Immature natural killer cell (primary cell): ENCODE results near the gene RAB11FIP4. TPM values are rescaled to one million over a fixed set of nuclear protein-coding genes. Genes with fewer than 3 reads are reported as not detected.

ENCODE experiments used
- DNase-seq, 3 donors: peaks; one replicate each; pipeline ENCODE4 v3.0.0; 2022; ENCODE audit warnings: mixed read lengths in 1 of 3
- H3K27ac Mint-ChIP-seq, 6 donors: one replicate each; pipeline ENCODE4 v1.8.0; 2020; ENCODE audit warnings: mixed read lengths in 6 of 6, mild to moderate bottlenecking in 5 of 6, inconsistent platforms in 4 of 6, moderate library complexity in 3 of 6
- H3K27me3 Mint-ChIP-seq, 3 donors: one replicate each; pipeline ENCODE4 v1.8.0; 2020 to 2021; ENCODE audit warnings: low read depth in 3 of 3, mild to moderate bottlenecking in 3 of 3, mixed read lengths in 3 of 3, moderate library complexity in 3 of 3, inconsistent platforms in 1 of 3
- H3K36me3 Mint-ChIP-seq, 3 donors: one replicate each; pipeline ENCODE4 v1.8.0; 2020; ENCODE audit warnings: mixed read lengths in 3 of 3, inconsistent platforms in 2 of 3, mild to moderate bottlenecking in 2 of 3
- H3K4me1 Mint-ChIP-seq, 2 donors: one replicate each; pipeline ENCODE4 v1.8.0; 2020; ENCODE audit warnings: inconsistent platforms in 2 of 2, mild to moderate bottlenecking in 2 of 2, mixed read lengths in 2 of 2, moderate library complexity in 1 of 2
- H3K4me3 Mint-ChIP-seq, 5 donors: one replicate each; pipeline ENCODE4 v1.8.0; 2020; ENCODE audit warnings: mild to moderate bottlenecking in 5 of 5, mixed read lengths in 5 of 5, inconsistent platforms in 3 of 5, moderate library complexity in 3 of 5
- H3K9me3 Mint-ChIP-seq, 6 donors: one replicate each; pipeline ENCODE4 v1.8.0; 2020; ENCODE audit warnings: mild to moderate bottlenecking in 6 of 6, mixed read lengths in 6 of 6, inconsistent platforms in 4 of 6, moderate library complexity in 3 of 6
- polyA plus RNA-seq, 3 donors: library from polyadenylated mRNA; unstranded; fragments of 300-500 nt; fragmentation: Illumina TruSeq; gene quantifications; one replicate each; pipeline ENCODE4 v1.2.3, GENCODE V29; 2021

Gene RAB11FIP4
- polyA plus RNA-seq, 3 donors from 2014 or later, result 14.2 to 41.8 (median 22.1) TPM

- Mint-ChIP-seq H3K9me3 (no peaks in the 10 kb centered on the region), H3K4me1 (peaks cover 0 to 9% of the 10 kb centered on the region in 2 donors), H3K27ac (no peak overlapping the region), H3K36me3 (no peaks in the 10 kb centered on the region), H3K27me3 (peaks cover 0 to 4% (median 3%) of the 10 kb centered on the region in 3 donors), H3K4me3 (no peak overlapping the region)
- DNase-seq, result no peak
These were observed 84.1 kb downstream of the RAB11FIP4 start for GRCh38 chr17:31475378-31476162.

- Mint-ChIP-seq H3K27ac (no peak overlapping the region), H3K9me3 (no peaks in the 10 kb centered on the region), H3K27me3 (peaks cover 0 to 4% (median 3%) of the 10 kb centered on the region in 3 donors), H3K36me3 (no peaks in the 10 kb centered on the region), H3K4me1 (no peaks in the 10 kb centered on the region), H3K4me3 (no peak overlapping the region)
- no peak for DNase-seq
These were observed 85.3 kb downstream of the RAB11FIP4 start for GRCh38 chr17:31476525-31477416.

- no peak for DNase-seq
- H3K36me3 Mint-ChIP-seq, result no peaks in the 10 kb centered on the region
- H3K4me3 Mint-ChIP-seq, result no peak overlapping the region
These were observed 86.1 kb downstream of the RAB11FIP4 start for GRCh38 chr17:31477417-31478055.

GRCh38 chr17:31479062-31479408 is 87.6 kb downstream of the RAB11FIP4 start:
- no peak for DNase-seq
- peaks cover 0 to 5% (median 2%) of the 10 kb centered on the region in 3 donors for H3K27me3 Mint-ChIP-seq
- no peak overlapping the region for H3K27ac Mint-ChIP-seq
- no peaks in the 10 kb centered on the region for H3K9me3 Mint-ChIP-seq
- H3K36me3 Mint-ChIP-seq, result no peaks in the 10 kb centered on the region
- H3K4me3 Mint-ChIP-seq, result no peak overlapping the region
- H3K4me1 Mint-ChIP-seq, result no peaks in the 10 kb centered on the region

More at GRCh38 chr17:31477417-31478055, 86.1 kb downstream of the RAB11FIP4 start:
- H3K27ac Mint-ChIP-seq, result no peak overlapping the region
- no peaks in the 10 kb centered on the region for H3K9me3 Mint-ChIP-seq
- H3K27me3 Mint-ChIP-seq, result peaks cover 0 to 5% (median 4%) of the 10 kb centered on the region in 3 donors
- H3K4me1 Mint-ChIP-seq, result no peaks in the 10 kb centered on the region

- H3K4me1 Mint-ChIP-seq, result no peaks in the 10 kb centered on the region
- no peaks in the 10 kb centered on the region for H3K9me3 Mint-ChIP-seq
- H3K36me3 Mint-ChIP-seq, result no peaks in the 10 kb centered on the region
- no peak for DNase-seq
- H3K27me3 Mint-ChIP-seq, result peaks cover 0 to 5% (median 2%) of the 10 kb centered on the region in 3 donors
- H3K27ac Mint-ChIP-seq, result no peak overlapping the region
- H3K4me3 Mint-ChIP-seq, result no peak overlapping the region
These were observed 88.0 kb downstream of the RAB11FIP4 start for GRCh38 chr17:31479524-31479923.

GRCh38 chr17:31480067-31480466 is 88.6 kb downstream of the RAB11FIP4 start:
- Mint-ChIP-seq H3K4me3 (no peak overlapping the region), H3K36me3 (no peaks in the 10 kb centered on the region), H3K27ac (no peak overlapping the region)

GRCh38 chr17:31480904-31481782 is 89.7 kb downstream of the RAB11FIP4 start:
- H3K9me3 Mint-ChIP-seq, result no peaks in the 10 kb centered on the region
- H3K4me1 Mint-ChIP-seq, result no peaks in the 10 kb centered on the region
- DNase-seq, result no peak
- no peaks in the 10 kb centered on the region for H3K36me3 Mint-ChIP-seq
- H3K27me3 Mint-ChIP-seq, result peaks cover 0 to 5% (median 0%) of the 10 kb centered on the region in 3 donors
- no peak overlapping the region for H3K4me3 Mint-ChIP-seq
- peak overlapping the region in 1 of 6 donors; percentile 15 for H3K27ac Mint-ChIP-seq

More at GRCh38 chr17:31480067-31480466, 88.6 kb downstream of the RAB11FIP4 start:
- no peak for DNase-seq
- H3K9me3 Mint-ChIP-seq, result no peaks in the 10 kb centered on the region
- H3K27me3 Mint-ChIP-seq, result peaks cover 0 to 5% (median 0%) of the 10 kb centered on the region in 3 donors
- H3K4me1 Mint-ChIP-seq, result no peaks in the 10 kb centered on the region

- Mint-ChIP-seq H3K4me3 (no peak overlapping the region), H3K9me3 (no peaks in the 10 kb centered on the region), H3K27ac (no peak overlapping the region), H3K27me3 (peaks cover 0 to 5% (median 0%) of the 10 kb centered on the region in 3 donors), H3K36me3 (no peaks in the 10 kb centered on the region), H3K4me1 (peaks cover 3 to 4% of the 10 kb centered on the region in 2 donors)
- no peak for DNase-seq
These were observed 90.3 kb downstream of the RAB11FIP4 start for GRCh38 chr17:31481783-31482081.

GRCh38 chr17:31484821-31485220 is 93.3 kb downstream of the RAB11FIP4 start:
- Mint-ChIP-seq H3K4me3 (no peak overlapping the region), H3K4me1 (peaks cover 22 to 25% of the 10 kb centered on the region in 2 donors), H3K27me3 (peaks cover 3 to 8% (median 6%) of the 10 kb centered on the region in 3 donors), H3K36me3 (no peaks in the 10 kb centered on the region), H3K27ac (no peak overlapping the region), H3K9me3 (no peaks in the 10 kb centered on the region)
- no peak for DNase-seq

GRCh38 chr17:31486351-31487062 is 95.0 kb downstream of the RAB11FIP4 start:
- H3K9me3 Mint-ChIP-seq, result no peaks in the 10 kb centered on the region
- H3K27ac Mint-ChIP-seq, result peak overlapping the region; percentile 89 to 96 (median 93)
- peaks cover 0 to 3% (median 0%) of the 10 kb centered on the region in 3 donors for H3K36me3 Mint-ChIP-seq
- peak overlapping the region; percentile 88 to 90 (median 89) for H3K4me3 Mint-ChIP-seq
- DNase-seq, result no peak
- peaks cover 39 to 42% of the 10 kb centered on the region in 2 donors for H3K4me1 Mint-ChIP-seq
- H3K27me3 Mint-ChIP-seq, result peaks cover 3 to 8% (median 8%) of the 10 kb centered on the region in 3 donors

GRCh38 chr17:31487063-31487647 is 95.7 kb downstream of the RAB11FIP4 start:
- peak overlapping the region; percentile 89 to 96 (median 93) for H3K27ac Mint-ChIP-seq
- no peak for DNase-seq
- H3K4me1 Mint-ChIP-seq, result peaks cover 46 to 48% of the 10 kb centered on the region in 2 donors
- H3K4me3 Mint-ChIP-seq, result peak overlapping the region; percentile 88 to 90 (median 89)
- peaks cover 0 to 3% (median 0%) of the 10 kb centered on the region in 3 donors for H3K36me3 Mint-ChIP-seq
- H3K27me3 Mint-ChIP-seq, result peaks cover 3 to 8% (median 6%) of the 10 kb centered on the region in 3 donors
- H3K9me3 Mint-ChIP-seq, result no peaks in the 10 kb centered on the region

- H3K27me3 Mint-ChIP-seq, result peaks cover 3 to 8% (median 6%) of the 10 kb centered on the region in 3 donors
- peak; percentile 92 to 95 (median 93) for DNase-seq
- H3K36me3 Mint-ChIP-seq, result peaks cover 0 to 3% (median 0%) of the 10 kb centered on the region in 3 donors
- peak overlapping the region; percentile 88 to 90 (median 89) for H3K4me3 Mint-ChIP-seq
- H3K4me1 Mint-ChIP-seq, result peaks cover 52 to 54% of the 10 kb centered on the region in 2 donors
- peak overlapping the region; percentile 89 to 96 (median 93) for H3K27ac Mint-ChIP-seq
- H3K9me3 Mint-ChIP-seq, result no peaks in the 10 kb centered on the region
These were observed 96.3 kb downstream of the RAB11FIP4 start for GRCh38 chr17:31487648-31488263.
